Hepatocyte (in vitro differentiated cells): ENCODE results near the gene TRANK1. TPM values are rescaled to one million over a fixed set of nuclear protein-coding genes. Genes with fewer than 3 reads are reported as not detected.

ENCODE experiments used
- DNase-seq: peaks from one replicate; pipeline ENCODE4 v3.0.0-alpha.2; 2016; ENCODE audit warnings: low spot score
- H2AFZ ChIP-seq: fragments of 200-600 bp; sonication (generic); 2 replicates; pipeline ENCODE4 v1.6.0; 2016; ENCODE audit warnings: antibody characterized with exemption, mild to moderate bottlenecking
- H3K27ac ChIP-seq: fragments of 200-600 bp; sonication (generic); 2 replicates; pipeline ENCODE4 v1.5.1; 2016; ENCODE audit warnings: mild to moderate bottlenecking
- H3K27me3 ChIP-seq: fragments of 200-600 bp; sonication (generic); 2 replicates; pipeline ENCODE4 v1.6.1; 2016
- H3K36me3 ChIP-seq: fragments of 200-600 bp; sonication (generic); replicated peaks from 2 replicates; pipeline ENCODE4 v1.5.1; 2016; ENCODE audit warnings: low read depth; ENCODE audit not compliant: insufficient read depth
- H3K4me1 ChIP-seq: fragments of 200-600 bp; sonication (generic); 2 replicates; pipeline ENCODE4 v1.5.1; 2016; ENCODE audit warnings: mild to moderate bottlenecking, moderate library complexity; ENCODE audit not compliant: insufficient read depth
- H3K4me2 ChIP-seq: fragments of 200-600 bp; sonication (generic); 2 replicates; pipeline ENCODE4 v1.6.0; 2016
- H3K4me3 ChIP-seq: fragments of 200-600 bp; sonication (generic); 2 replicates; pipeline ENCODE4 v1.5.1; 2016; ENCODE audit warnings: mild to moderate bottlenecking
- H3K79me2 ChIP-seq: fragments of 200-600 bp; sonication (generic); 2 replicates; pipeline ENCODE4 v1.6.0; 2017; ENCODE audit warnings: mild to moderate bottlenecking
- H3K9me2 ChIP-seq: fragments of 200-600 bp; sonication (generic); replicated peaks from 2 replicates; pipeline ENCODE4 v1.6.0; 2017; ENCODE audit warnings: mild to moderate bottlenecking; ENCODE audit not compliant: insufficient read depth
- H3K9me3 ChIP-seq: fragments of 200-600 bp; sonication (generic); 2 replicates; pipeline ENCODE4 v1.5.1; 2016; ENCODE audit warnings: low read depth, mild to moderate bottlenecking
- H4K20me1 ChIP-seq: fragments of 200-600 bp; sonication (generic); 2 replicates; pipeline ENCODE4 v1.6.0; 2016; ENCODE audit warnings: mild to moderate bottlenecking; ENCODE audit not compliant: insufficient read depth, poor library complexity, severe bottlenecking
- CTCF ChIP-seq: fragments of 200-600 bp; sonication (generic); IDR thresholded peaks from 2 replicates; pipeline ENCODE4 v1.5.1; 2016; ENCODE audit warnings: antibody characterized with exemption, mild to moderate bottlenecking; ENCODE audit not compliant: poor library complexity
- EZH2 ChIP-seq: fragments of 200-600 bp; sonication (generic); IDR thresholded peaks from 2 replicates; pipeline ENCODE4 v1.6.1; 2016; ENCODE audit warnings: antibody characterized with exemption, mild to moderate bottlenecking, borderline replicate concordance
- EZH2phosphoT487 ChIP-seq: fragments of 200-600 bp; sonication (generic); IDR thresholded peaks from one replicate; pipeline ENCODE4 v1.6.1; 2018; ENCODE audit warnings: antibody characterized with exemption, mild to moderate bottlenecking, low read depth, moderate library complexity; ENCODE audit not compliant: unreplicated experiment, severe bottlenecking
- WGBS: methylation state at CpG from one replicate; pipeline ENCODE4 v1.1.6; 2016; ENCODE audit warnings: low lambda C conversion rate; ENCODE audit errors: missing lambda C conversion rate; 5-methylcytosine and 5-hydroxymethylcytosine counted together
- polyA plus RNA-seq: library from polyadenylated mRNA; unstranded; fragments of >200 nt; fragmentation: Nextera tagmentation; extraction: Ambion mirVana; gene quantifications from 2 replicates; pipeline ENCODE4 v1.2.1, GENCODE V29; 2016
- total RNA-seq: library from RNA; depleted of rRNA; stranded (reverse); fragments of >200 nt; gene quantifications from 2 replicates; pipeline ENCODE4 v1.2.3, GENCODE V29; 2014

The TRANK1 gene
- total RNA-seq (16.7 and 19.9 TPM in 2 replicates), polyA plus RNA-seq (8.5 and 9.4 TPM in 2 replicates)

GRCh38 chr3:36944641-36945270, at the start of gene TRANK1:
Gene TRANK1 (minus strand): TSS chr3:36945054. CDS start chr3:36944809, 245 bp downstream.
- Histone ChIP-seq H3K9me2 (no peaks in the 10 kb centered on the region), H3K4me2 (peak within 1 kb of the TSS; percentile 94), H3K4me3 (peak within 1 kb of the TSS; percentile 69), H4K20me1 (no peaks in the 10 kb centered on the region), H3K79me2 (peaks cover 32% of the 10 kb centered on the region), H3K27ac (peak within 1 kb of the TSS; percentile 84), H2AFZ (peak within 1 kb of the TSS; percentile 96), H3K9me3 (no peaks in the 10 kb centered on the region), H3K4me1 (peaks cover 25% of the 10 kb centered on the region), H3K27me3 (no peaks in the 10 kb centered on the region), H3K36me3 (no peaks in the 10 kb centered on the region)
- peak; percentile 75 for DNase-seq
- WGBS = 3% methylated on average over 45 of the region's 68 CpGs
- TF ChIP-seq EZH2 = no peak
- TF ChIP-seq EZH2phosphoT487 = no peak
- no peak for TF ChIP-seq CTCF

- DNase-seq = peak; percentile 96
- H3K4me1 ChIP-seq = peaks cover 27% of the 10 kb centered on the region
- H3K79me2 ChIP-seq = peaks cover 67% of the 10 kb centered on the region
- H3K36me3 ChIP-seq = no peaks in the 10 kb centered on the region
- no peaks in the 10 kb centered on the region for H3K27me3 ChIP-seq
- H3K27ac ChIP-seq = peak within 1 kb of the TSS; percentile 94
- H3K9me2 ChIP-seq = no peaks in the 10 kb centered on the region
- peak within 1 kb of the TSS; percentile 87 for H3K4me2 ChIP-seq
- H3K9me3 ChIP-seq = no peaks in the 10 kb centered on the region
- H4K20me1 ChIP-seq = peaks cover 32% of the 10 kb centered on the region
- peak within 1 kb of the TSS; percentile 21 for H3K4me3 ChIP-seq
- WGBS = 3% methylated on average over 47 of the region's 47 CpGs
- H2AFZ ChIP-seq = peak within 1 kb of the TSS; percentile 31
- TF ChIP-seq EZH2phosphoT487 (no peak), EZH2 (no peak)
Measured at GRCh38 chr3:36993326-36994283, 48.8 kb upstream of the TRANK1 start, which contains the start of gene MLH1. Gene MLH1 (plus strand): TSS chr3:36993518. CDS start chr3:36993548, 30 bp downstream.

GRCh38 chr3:36992806-36993325, 48.0 kb upstream of the TRANK1 start, which contains the start of gene EPM2AIP1:
Gene EPM2AIP1 (minus strand): TSS chr3:36993131. CDS start chr3:36993077, 54 bp downstream.
- Histone ChIP-seq H3K79me2 (peaks cover 67% of the 10 kb centered on the region), H3K4me2 (peak within 1 kb of the TSS; percentile 87), H3K4me3 (peak within 1 kb of the TSS; percentile 21), H3K4me1 (peaks cover 27% of the 10 kb centered on the region), H3K9me2 (no peaks in the 10 kb centered on the region), H3K36me3 (no peaks in the 10 kb centered on the region), H2AFZ (peak within 1 kb of the TSS; percentile 31), H3K27ac (peak within 1 kb of the TSS; percentile 94), H4K20me1 (peaks cover 39% of the 10 kb centered on the region), H3K9me3 (no peaks in the 10 kb centered on the region), H3K27me3 (no peaks in the 10 kb centered on the region)
- TF ChIP-seq CTCF = peak; percentile 42
- TF ChIP-seq EZH2 = no peak
- no peak for TF ChIP-seq EZH2phosphoT487
- DNase-seq = peak; percentile 100
- under 1% methylated on average over 48 of the region's 48 CpGs for WGBS
